ENCODE data around the gene MS4A3.

- TF ChIP-seq, protein P1, sequence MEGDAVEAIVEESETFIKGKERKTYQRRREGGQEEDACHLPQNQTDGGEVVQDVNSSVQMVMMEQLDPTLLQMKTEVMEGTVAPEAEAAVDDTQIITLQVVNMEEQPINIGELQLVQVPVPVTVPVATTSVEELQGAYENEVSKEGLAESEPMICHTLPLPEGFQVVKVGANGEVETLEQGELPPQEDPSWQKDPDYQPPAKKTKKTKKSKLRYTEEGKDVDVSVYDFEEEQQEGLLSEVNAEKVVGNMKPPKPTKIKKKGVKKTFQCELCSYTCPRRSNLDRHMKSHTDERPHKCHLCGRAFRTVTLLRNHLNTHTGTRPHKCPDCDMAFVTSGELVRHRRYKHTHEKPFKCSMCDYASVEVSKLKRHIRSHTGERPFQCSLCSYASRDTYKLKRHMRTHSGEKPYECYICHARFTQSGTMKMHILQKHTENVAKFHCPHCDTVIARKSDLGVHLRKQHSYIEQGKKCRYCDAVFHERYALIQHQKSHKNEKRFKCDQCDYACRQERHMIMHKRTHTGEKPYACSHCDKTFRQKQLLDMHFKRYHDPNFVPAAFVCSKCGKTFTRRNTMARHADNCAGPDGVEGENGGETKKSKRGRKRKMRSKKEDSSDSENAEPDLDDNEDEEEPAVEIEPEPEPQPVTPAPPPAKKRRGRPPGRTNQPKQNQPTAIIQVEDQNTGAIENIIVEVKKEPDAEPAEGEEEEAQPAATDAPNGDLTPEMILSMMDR (IDR thresholded peaks at IDR 0.05), result no peak
- no peak for TF ChIP-seq ZFX (IDR thresholded peaks at IDR 0.05; ENCODE audit: borderline replicate concordance)
Observed at GRCh38 chr11:60087239-60087638, 30.8 kb downstream of the MS4A3 start.
